H9 (cell line): ENCODE data around the gene BBS12. TPM values are rescaled to one million over a fixed set of nuclear protein-coding genes. Genes with fewer than 3 reads are reported as not detected.

ENCODE experiments used
- DNase-seq: peaks from one replicate; pipeline ENCODE4 v3.0.0-alpha.2; 2017
- H2AFZ ChIP-seq: one replicate; pipeline ENCODE4 v1.6.1; 2013; ENCODE audit warnings: mild to moderate bottlenecking, low read length, control low read depth, moderate library complexity
- H2AK5ac ChIP-seq: 2 replicates; pipeline ENCODE4 v1.6.1; 2013; ENCODE audit warnings: low read length, control low read depth, mixed read lengths; ENCODE audit not compliant: insufficient read length
- H2BK120ac ChIP-seq: one replicate; pipeline ENCODE4 v1.6.1; 2013; ENCODE audit warnings: low read depth, mild to moderate bottlenecking, low read length, control low read depth, inconsistent platforms; ENCODE audit not compliant: poor library complexity, severe bottlenecking
- H2BK12ac ChIP-seq: 2 replicates; pipeline ENCODE4 v1.6.1; 2013; ENCODE audit warnings: low read length, control low read depth, mixed read lengths, low read depth; ENCODE audit not compliant: insufficient read length
- H2BK15ac ChIP-seq: 2 replicates; pipeline ENCODE4 v1.6.1; 2013; ENCODE audit warnings: low read depth, low read length, control low read depth
- H2BK20ac ChIP-seq: one replicate; pipeline ENCODE4 v1.6.1; 2013; ENCODE audit warnings: low read depth, mild to moderate bottlenecking, low read length, control low read depth, inconsistent platforms; ENCODE audit not compliant: poor library complexity, severe bottlenecking
- H2BK5ac ChIP-seq: 2 replicates; pipeline ENCODE4 v1.6.1; 2013; ENCODE audit warnings: low read length, control low read depth, mixed read lengths; ENCODE audit not compliant: insufficient read length
- H3K14ac ChIP-seq: 2 replicates; pipeline ENCODE4 v1.6.1; 2013; ENCODE audit warnings: low read length, control low read depth; ENCODE audit not compliant: insufficient read depth
- H3K18ac ChIP-seq: 2 replicates; pipeline ENCODE4 v1.6.1; 2013; ENCODE audit warnings: low read depth, mild to moderate bottlenecking, mixed read lengths, low read length, control low read depth; ENCODE audit not compliant: insufficient read length
- H3K23ac ChIP-seq: 2 replicates; pipeline ENCODE4 v1.6.1; 2013; ENCODE audit warnings: low read length, control low read depth, mixed read lengths, low read depth; ENCODE audit not compliant: insufficient read length
- H3K23me2 ChIP-seq: 2 replicates; pipeline ENCODE4 v1.6.1; 2013; ENCODE audit warnings: low read depth, mild to moderate bottlenecking, mixed read lengths, low read length, control low read depth; ENCODE audit not compliant: insufficient read length, poor library complexity, severe bottlenecking
- H3K27ac ChIP-seq: 2 replicates; pipeline ENCODE4 v1.5.1; 2013; ENCODE audit warnings: low read length, control low read depth, mixed read lengths, low read depth; ENCODE audit not compliant: insufficient read length
- H3K27me3 ChIP-seq: 2 replicates; pipeline ENCODE4 v1.6.1; 2013; ENCODE audit warnings: low read length, control low read depth, inconsistent platforms; ENCODE audit not compliant: insufficient read depth
- H3K4ac ChIP-seq: 2 replicates; pipeline ENCODE4 v1.6.1; 2013; ENCODE audit warnings: low read depth, mild to moderate bottlenecking, control low read depth, inconsistent platforms, low read length, moderate library complexity
- H3K4me1 ChIP-seq: 2 replicates; pipeline ENCODE4 v1.6.1; 2013; ENCODE audit warnings: low read length, control low read depth, inconsistent platforms; ENCODE audit not compliant: insufficient read depth
- H3K4me2 ChIP-seq: 2 replicates; pipeline ENCODE4 v1.6.1; 2013; ENCODE audit warnings: low read length, control low read depth, mixed read lengths; ENCODE audit not compliant: insufficient read length, insufficient read depth
- H3K56ac ChIP-seq: 2 replicates; pipeline ENCODE4 v1.6.1; 2013; ENCODE audit warnings: low read depth, mild to moderate bottlenecking, mixed read lengths, low read length, control low read depth; ENCODE audit not compliant: insufficient read length
- H3K79me1 ChIP-seq: 2 replicates; pipeline ENCODE4 v1.6.1; 2013; ENCODE audit warnings: low read depth, mild to moderate bottlenecking, moderate library complexity, low read length, control low read depth, inconsistent platforms; ENCODE audit not compliant: insufficient read depth, poor library complexity, severe bottlenecking
- H3K79me2 ChIP-seq: 2 replicates; pipeline ENCODE4 v1.6.1; 2013; ENCODE audit warnings: low read length, control low read depth, inconsistent platforms; ENCODE audit not compliant: insufficient read depth
- H3K9ac ChIP-seq: 2 replicates; pipeline ENCODE4 v1.6.1; 2013; ENCODE audit warnings: low read length, control low read depth, mixed read lengths; ENCODE audit not compliant: insufficient read length; ENCODE audit errors: extremely low read depth
- H3K9me3 ChIP-seq: one replicate; pipeline ENCODE4 v1.6.1; 2013; ENCODE audit warnings: low read depth, low read length, inconsistent platforms; ENCODE audit not compliant: control insufficient read depth
- H3T11ph ChIP-seq: one replicate; pipeline ENCODE4 v1.6.1; 2013; ENCODE audit warnings: mild to moderate bottlenecking, low read length, control low read depth, inconsistent platforms
- H4K20me1 ChIP-seq: one replicate; pipeline ENCODE4 v1.6.1; 2013; ENCODE audit not compliant: control insufficient read depth, insufficient read length, insufficient read depth
- H4K5ac ChIP-seq: 2 replicates; pipeline ENCODE4 v1.6.1; 2013; ENCODE audit warnings: low read depth, mild to moderate bottlenecking, mixed read lengths, low read length, control low read depth; ENCODE audit not compliant: insufficient read length
- H4K8ac ChIP-seq: replicated peaks from 2 replicates; pipeline ENCODE4 v1.6.1; 2013; ENCODE audit warnings: low read length, control low read depth, mixed read lengths, low read depth; ENCODE audit not compliant: insufficient read length
- H4K91ac ChIP-seq: 2 replicates; pipeline ENCODE4 v1.6.1; 2013; ENCODE audit warnings: low read depth, mild to moderate bottlenecking, moderate library complexity, mixed read lengths, low read length, control low read depth; ENCODE audit not compliant: insufficient read length
- H3K27ac Mint-ChIP-seq, 3 experiments: 2 replicates in 2 of 3; 3 replicates in 1 of 3; pipeline ENCODE4 v1.8.0; 2020 to 2021; ENCODE audit warnings: mixed read lengths in 3 of 3, mild to moderate bottlenecking in 1 of 3, moderate library complexity in 1 of 3
- H3K27me3 Mint-ChIP-seq: 2 replicates; pipeline ENCODE4 v1.8.0; 2021; ENCODE audit warnings: low read depth, mild to moderate bottlenecking, moderate library complexity, mixed read lengths
- H3K36me3 Mint-ChIP-seq, 3 experiments: 2 replicates in 2 of 3; 3 replicates in 1 of 3; pipeline ENCODE4 v1.8.0; 2020 to 2021; ENCODE audit warnings: low read depth in 3 of 3, mixed read lengths in 3 of 3; ENCODE audit not compliant: insufficient read depth in 1 of 3
- H3K4me1 Mint-ChIP-seq, 2 experiments: 2 replicates each; pipeline ENCODE4 v1.8.0; 2020; ENCODE audit warnings: mixed read lengths in 2 of 2
- H3K4me3 Mint-ChIP-seq, 2 experiments: 2 replicates in 1 of 2; 3 replicates in 1 of 2; pipeline ENCODE4 v1.8.0; 2020 to 2021; ENCODE audit warnings: mild to moderate bottlenecking in 2 of 2, mixed read lengths in 2 of 2, moderate library complexity in 1 of 2
- H3K9me3 Mint-ChIP-seq, 2 experiments: 2 replicates in 1 of 2; 3 replicates in 1 of 2; pipeline ENCODE4 v1.8.0; 2020; ENCODE audit warnings: mild to moderate bottlenecking in 2 of 2, mixed read lengths in 2 of 2, moderate library complexity in 1 of 2
- CTCF ChIP-seq: fragments of 200-600 bp; sonication (generic); conservative IDR thresholded peaks from 3 replicates; pipeline ENCODE4 v1.8.0; 2021; ENCODE audit warnings: antibody characterized with exemption, mild to moderate bottlenecking
- WGBS: extraction: QIAGEN DNeasy Blood & Tissue Kit; methylation state at CpG from one replicate; pipeline ENCODE4 v1.1.7; 2013; ENCODE audit warnings: missing lambda C conversion rate, low lambda C conversion rate, mixed read lengths; ENCODE audit not compliant: insufficient read length; ENCODE audit errors: extremely low coverage; 5-methylcytosine and 5-hydroxymethylcytosine counted together
- total RNA-seq: library from RNA; stranded (reverse); gene quantifications from 2 replicates; pipeline ENCODE4 v1.2.1, GENCODE V29; 2021

The BBS12 gene
- total RNA-seq, 1 experiment from 2014 or later = 1.2 TPM

GRCh38 chr4:122707497-122707896, 25.0 kb upstream of the BBS12 start:
- Histone ChIP-seq H4K20me1 (no peaks in the 10 kb centered on the region), H3K27me3 (no peaks in the 10 kb centered on the region), H3K79me2 (no peaks in the 10 kb centered on the region), H2BK15ac (no peak overlapping the region), H3K23me2 (no peaks in the 10 kb centered on the region), H3K9ac (no peak overlapping the region), H3K18ac (no peak overlapping the region), H3K4ac (no peak overlapping the region), H3K4me1 (no peaks in the 10 kb centered on the region), H3K79me1 (no peaks in the 10 kb centered on the region), H3T11ph (no peak overlapping the region), H2BK12ac (no peak overlapping the region), H3K27ac (no peak overlapping the region), H2BK5ac (no peak overlapping the region), H4K8ac (no peak overlapping the region), H2BK120ac (no peak overlapping the region), H2AFZ (no peak overlapping the region), H4K91ac (no peak overlapping the region), H3K23ac (no peak overlapping the region), H3K56ac (no peak overlapping the region), H4K5ac (no peak overlapping the region), H2BK20ac (no peak overlapping the region), H3K14ac (no peak overlapping the region), H3K9me3 (no peaks in the 10 kb centered on the region), H2AK5ac (no peak overlapping the region), H3K4me2 (no peak overlapping the region)
- no peak overlapping the region for H3K27ac Mint-ChIP-seq
- no peaks in the 10 kb centered on the region for H3K36me3 Mint-ChIP-seq
- TF ChIP-seq CTCF = no peak
- no peak for DNase-seq
- peaks cover 3 to 9% of the 10 kb centered on the region in 2 experiments; a peak in 3 of 4 replicates for H3K4me1 Mint-ChIP-seq
- no peak overlapping the region for H3K4me3 Mint-ChIP-seq
- no CpG with 5 or more reads among the region's 4 CpGs for WGBS
- H3K27me3 Mint-ChIP-seq = no peaks in the 10 kb centered on the region
- no peaks in the 10 kb centered on the region for H3K9me3 Mint-ChIP-seq
